Smooth muscle cell (in vitro differentiated cells): ENCODE data around the gene ZNF337. TPM values are rescaled to one million over a fixed set of nuclear protein-coding genes. Genes with fewer than 3 reads are reported as not detected.

ENCODE experiments used
- DNase-seq: peaks from one replicate; lab custom pipeline; 2025; ENCODE audit not compliant: unreplicated experiment; lab: John Stamatoyannopoulos, UW
- H2AFZ ChIP-seq: fragments of 200-600 bp; sonication (generic); 2 replicates; pipeline ENCODE4 v1.6.0; 2016; ENCODE audit warnings: antibody characterized with exemption, low read depth, mild to moderate bottlenecking
- H3F3A ChIP-seq: fragments of 200-600 bp; sonication (generic); 2 replicates; pipeline ENCODE4 v1.6.0; 2017; ENCODE audit warnings: antibody characterized with exemption, low read depth
- H3K27ac ChIP-seq: fragments of 200-600 bp; sonication (generic); 2 replicates; pipeline ENCODE4 v1.5.1; 2016; ENCODE audit warnings: low read depth, mild to moderate bottlenecking
- H3K27me3 ChIP-seq: fragments of 200-600 bp; sonication (generic); 2 replicates; pipeline ENCODE4 v1.6.1; 2016; ENCODE audit warnings: low read depth, mild to moderate bottlenecking
- H3K36me3 ChIP-seq: fragments of 200-600 bp; sonication (generic); 2 replicates; pipeline ENCODE4 v1.5.1; 2016; ENCODE audit warnings: low read depth
- H3K4me1 ChIP-seq: fragments of 200-600 bp; sonication (generic); 2 replicates; pipeline ENCODE4 v1.5.1; 2016; ENCODE audit warnings: low read depth
- H3K4me2 ChIP-seq: fragments of 200-600 bp; sonication (generic); 2 replicates; pipeline ENCODE4 v1.6.0; 2016; ENCODE audit warnings: mild to moderate bottlenecking
- H3K4me3 ChIP-seq: fragments of 200-600 bp; sonication (generic); 2 replicates; pipeline ENCODE4 v1.5.1; 2016; ENCODE audit warnings: mild to moderate bottlenecking
- H3K79me2 ChIP-seq: fragments of 200-600 bp; sonication (generic); 2 replicates; pipeline ENCODE4 v1.6.0; 2016; ENCODE audit warnings: low read depth, mild to moderate bottlenecking
- H3K9ac ChIP-seq: fragments of 200-600 bp; sonication (generic); 2 replicates; pipeline ENCODE4 v1.6.0; 2016; ENCODE audit warnings: low read depth
- H3K9me3 ChIP-seq: fragments of 200-600 bp; sonication (generic); replicated peaks from 2 replicates; pipeline ENCODE4 v1.5.1; 2016; ENCODE audit warnings: low read depth
- H4K20me1 ChIP-seq: fragments of 200-600 bp; sonication (generic); 2 replicates; pipeline ENCODE4 v1.6.0; 2016; ENCODE audit warnings: low read depth
- CTCF ChIP-seq: fragments of 200-600 bp; sonication (generic); IDR thresholded peaks from 2 replicates; pipeline ENCODE4 v1.5.1; 2017; ENCODE audit warnings: borderline replicate concordance, mild to moderate bottlenecking, antibody characterized with exemption; ENCODE audit not compliant: insufficient read depth, poor library complexity, severe bottlenecking
- WGBS: methylation state at CpG from one replicate; pipeline ENCODE4 v1.1.7; 2016; ENCODE audit warnings: low lambda C conversion rate; 5-methylcytosine and 5-hydroxymethylcytosine counted together
- polyA plus RNA-seq: library from polyadenylated mRNA; unstranded; fragments of >200 nt; fragmentation: Nextera tagmentation; extraction: Ambion mirVana; gene quantifications from 2 replicates; pipeline ENCODE4 v1.2.1, GENCODE V29; 2016
- total RNA-seq: library from RNA; depleted of rRNA; stranded (reverse); fragments of >200 nt; gene quantifications from 2 replicates; pipeline ENCODE4 v1.2.3, GENCODE V29; 2014

The ZNF337 gene
- total and polyA plus RNA-seq, 2 experiments from 2014 or later = 5.1 to 13.3 TPM

GRCh38 chr20:25695532-25696370 is 902 bp downstream of the ZNF337 start:
- peak overlapping the region; percentile 92 for H3K27ac ChIP-seq
- peaks cover 7% of the 10 kb centered on the region for H3K4me1 ChIP-seq
- 25% methylated on average over 19 of the region's 30 CpGs for WGBS
- TF ChIP-seq CTCF = no peak
- peak overlapping the region; percentile 94 for H3K4me3 ChIP-seq
- H4K20me1 ChIP-seq = peaks cover 25% of the 10 kb centered on the region
- DNase-seq = no peak
- H3K9me3 ChIP-seq = peaks cover 15% of the 10 kb centered on the region
- no peaks in the 10 kb centered on the region for H3K27me3 ChIP-seq
- peak overlapping the region; percentile 95 for H3K4me2 ChIP-seq
- H3K79me2 ChIP-seq = peaks cover 20% of the 10 kb centered on the region
- no peaks in the 10 kb centered on the region for H3K36me3 ChIP-seq
- H2AFZ ChIP-seq = peak overlapping the region; percentile 97
- no peaks in the 10 kb centered on the region for H3F3A ChIP-seq
- peak overlapping the region; percentile 95 for H3K9ac ChIP-seq

GRCh38 chr20:25692499-25692898 is 4.2 kb downstream of the ZNF337 start:
- Histone ChIP-seq H3K9ac (no peak overlapping the region), H3K27ac (no peak overlapping the region), H3K36me3 (no peaks in the 10 kb centered on the region), H3K4me1 (peaks cover 5% of the 10 kb centered on the region), H2AFZ (no peak overlapping the region), H3F3A (no peaks in the 10 kb centered on the region), H3K4me2 (no peak overlapping the region), H3K27me3 (no peaks in the 10 kb centered on the region), H4K20me1 (peaks cover 34% of the 10 kb centered on the region), H3K4me3 (no peak overlapping the region), H3K9me3 (no peaks in the 10 kb centered on the region), H3K79me2 (peaks cover 23% of the 10 kb centered on the region)
- 90% methylated on average over 2 of the region's 2 CpGs for WGBS
- no peak for TF ChIP-seq CTCF
- no peak for DNase-seq

GRCh38 chr20:25690427-25690826 is 6.2 kb downstream of the ZNF337 start:
- H3K9me3 ChIP-seq = no peaks in the 10 kb centered on the region
- no peaks in the 10 kb centered on the region for H3K27me3 ChIP-seq
- peaks cover 38% of the 10 kb centered on the region for H4K20me1 ChIP-seq
- no peak overlapping the region for H3K4me2 ChIP-seq
- no peak overlapping the region for H2AFZ ChIP-seq
- no peaks in the 10 kb centered on the region for H3K36me3 ChIP-seq
- peaks cover 19% of the 10 kb centered on the region for H3K79me2 ChIP-seq
- H3K9ac ChIP-seq = no peak overlapping the region
- no peak overlapping the region for H3K4me3 ChIP-seq
- no peak for DNase-seq
- no peak for TF ChIP-seq CTCF
- H3K4me1 ChIP-seq = no peaks in the 10 kb centered on the region
- no peaks in the 10 kb centered on the region for H3F3A ChIP-seq
- H3K27ac ChIP-seq = no peak overlapping the region
